GM23338 (cell line): Measurements from ENCODE around the gene ASPSCR1. TPM values are rescaled to one million over a fixed set of nuclear protein-coding genes. Genes with fewer than 3 reads are reported as not detected.

Source experiments
- ATAC-seq: fragments of 200-7000 bp; cut with Tn5 transposase; 3 replicates; pipeline ENCODE4 v1.9.1; 2020
- DNase-seq: peaks from one replicate; pipeline ENCODE4 v3.0.0-alpha.2; 2015; ENCODE audit warnings: low spot score
- H2AFZ ChIP-seq: fragments of 200-600 bp; sonication (generic); 2 replicates; pipeline ENCODE4 v1.8.0; 2016; ENCODE audit warnings: antibody characterized with exemption, mild to moderate bottlenecking, moderate library complexity
- H3F3A ChIP-seq: fragments of 200-600 bp; sonication (generic); replicated peaks from 2 replicates; pipeline ENCODE4 v1.8.0; 2017; ENCODE audit warnings: antibody characterized with exemption, mixed run types, low read depth
- H3K27ac ChIP-seq: fragments of 200-600 bp; sonication (generic); 2 replicates; pipeline ENCODE4 v1.6.1; 2016; ENCODE audit warnings: low read depth
- H3K27me3 ChIP-seq: fragments of 200-600 bp; sonication (generic); 2 replicates; pipeline ENCODE4 v1.8.0; 2016; ENCODE audit warnings: mild to moderate bottlenecking, mixed run types, moderate library complexity; ENCODE audit not compliant: insufficient read depth
- H3K36me3 ChIP-seq: fragments of 200-600 bp; sonication (generic); 2 replicates; pipeline ENCODE4 v1.8.0; 2016; ENCODE audit warnings: mild to moderate bottlenecking; ENCODE audit not compliant: insufficient read depth
- H3K4me1 ChIP-seq: fragments of 200-600 bp; sonication (generic); 2 replicates; pipeline ENCODE4 v1.8.0; 2016; ENCODE audit warnings: mild to moderate bottlenecking, moderate library complexity; ENCODE audit not compliant: insufficient read depth
- H3K4me2 ChIP-seq: fragments of 200-600 bp; sonication (generic); 2 replicates; pipeline ENCODE4 v1.7.1; 2017; ENCODE audit warnings: mixed run types
- H3K4me3 ChIP-seq: fragments of 200-600 bp; sonication (generic); 2 replicates; pipeline ENCODE4 v1.6.1; 2016; ENCODE audit warnings: mixed run types
- H3K79me2 ChIP-seq: fragments of 200-600 bp; sonication (generic); replicated peaks from 2 replicates; pipeline ENCODE4 v1.8.0; 2017; ENCODE audit warnings: mild to moderate bottlenecking; ENCODE audit not compliant: insufficient read depth
- H3K9me2 ChIP-seq: fragments of 200-600 bp; sonication (generic); 2 replicates; pipeline ENCODE4 v1.8.0; 2017; ENCODE audit not compliant: insufficient read depth
- H4K20me1 ChIP-seq: fragments of 200-600 bp; sonication (generic); replicated peaks from 2 replicates; pipeline ENCODE4 v1.8.0; 2017; ENCODE audit warnings: mild to moderate bottlenecking; ENCODE audit not compliant: insufficient read depth
- H3K27ac Mint-ChIP-seq: 2 replicates; pipeline ENCODE4 v1.8.0; 2020; ENCODE audit warnings: inconsistent platforms, mild to moderate bottlenecking, moderate library complexity, mixed read lengths
- H3K27me3 Mint-ChIP-seq: 3 replicates; pipeline ENCODE4 v1.8.0; 2022; ENCODE audit warnings: low read depth, mild to moderate bottlenecking, moderate library complexity, mixed read lengths, inconsistent platforms; ENCODE audit not compliant: insufficient read depth, poor library complexity
- H3K36me3 Mint-ChIP-seq: 3 replicates; pipeline ENCODE4 v1.8.0; 2021; ENCODE audit warnings: low read depth, mild to moderate bottlenecking, inconsistent platforms, moderate library complexity, mixed read lengths
- H3K4me1 Mint-ChIP-seq: 3 replicates; pipeline ENCODE4 v1.8.0; 2020; ENCODE audit warnings: mild to moderate bottlenecking, inconsistent platforms, mixed read lengths
- H3K4me3 Mint-ChIP-seq: 3 replicates; pipeline ENCODE4 v1.8.0; 2021; ENCODE audit warnings: moderate library complexity, mild to moderate bottlenecking, inconsistent platforms, mixed read lengths
- H3K9me3 Mint-ChIP-seq: 3 replicates; pipeline ENCODE4 v1.8.0; 2020; ENCODE audit warnings: moderate library complexity, mild to moderate bottlenecking, inconsistent platforms, mixed read lengths
- CREB1 ChIP-seq: fragments of 250-450 bp; sonication (Bioruptor Pico); IDR thresholded peaks from 2 replicates; pipeline ENCODE4 v1.5.0; 2020; ENCODE audit warnings: low read depth, mild to moderate bottlenecking, moderate library complexity
- CTCF ChIP-seq, 2 experiments: fragments of 200-600 bp in 1 of 2; sonication (generic) in 1 of 2; conservative IDR thresholded peaks; 2 replicates each; pipeline versions ENCODE4 v1.5.1 to v1.6.1; 2016 to 2017; ENCODE audit warnings: antibody characterized with exemption in 2 of 2, low read depth in 2 of 2, mild to moderate bottlenecking in 2 of 2, moderate library complexity in 1 of 2
- ETS1 ChIP-seq: IDR thresholded peaks from 2 replicates; pipeline ENCODE4 v1.6.1; 2016; ENCODE audit warnings: antibody characterized with exemption
- EZH2phosphoT487 ChIP-seq: fragments of 200-600 bp; sonication (generic); IDR thresholded peaks from one replicate; pipeline ENCODE4 v1.8.1; 2018; ENCODE audit warnings: antibody characterized with exemption; ENCODE audit not compliant: unreplicated experiment
- JUNB ChIP-seq: IDR thresholded peaks from one replicate; pipeline ENCODE4 v1.6.1; 2016; ENCODE audit warnings: antibody characterized with exemption; ENCODE audit not compliant: unreplicated experiment
- NANOG ChIP-seq: IDR thresholded peaks from 2 replicates; pipeline ENCODE4 v1.6.1; 2016; ENCODE audit warnings: antibody characterized with exemption, borderline replicate concordance
- POLR2AphosphoS5 ChIP-seq: IDR thresholded peaks from 2 replicates; pipeline ENCODE4 v1.6.1; 2016; ENCODE audit warnings: antibody characterized with exemption, low read depth
- STAT1 ChIP-seq: IDR thresholded peaks from one replicate; pipeline ENCODE4 v1.6.1; 2016; ENCODE audit warnings: antibody characterized with exemption; ENCODE audit not compliant: unreplicated experiment
- ZNF331 ChIP-seq: fragments of 250-450 bp; sonication (Bioruptor Pico); IDR thresholded peaks from 2 replicates; pipeline ENCODE4 v1.5.0; 2020; ENCODE audit warnings: low read depth, mild to moderate bottlenecking, moderate library complexity
- polyA plus RNA-seq: library from polyadenylated mRNA; unstranded; fragments of >200 nt; fragmentation: Nextera tagmentation; extraction: Ambion mirVana; gene quantifications from 2 replicates; pipeline ENCODE4 v1.2.1, GENCODE V29; 2016
- total RNA-seq: library from RNA; depleted of rRNA; stranded (reverse); fragments of >200 nt; shearing (Covaris generic); gene quantifications from 2 replicates; pipeline ENCODE4 v1.2.3, GENCODE V29; 2014
- TF ChIP-seq, protein P1 (sequence below): IDR thresholded peaks from one replicate; pipeline ENCODE4 v1.6.1; 2018; ENCODE audit warnings: antibody characterized with exemption; ENCODE audit not compliant: unreplicated experiment

The ASPSCR1 gene
- total and polyA plus RNA-seq, 2 experiments from 2014 or later = 44.2 to 46.9 TPM

DNA sequence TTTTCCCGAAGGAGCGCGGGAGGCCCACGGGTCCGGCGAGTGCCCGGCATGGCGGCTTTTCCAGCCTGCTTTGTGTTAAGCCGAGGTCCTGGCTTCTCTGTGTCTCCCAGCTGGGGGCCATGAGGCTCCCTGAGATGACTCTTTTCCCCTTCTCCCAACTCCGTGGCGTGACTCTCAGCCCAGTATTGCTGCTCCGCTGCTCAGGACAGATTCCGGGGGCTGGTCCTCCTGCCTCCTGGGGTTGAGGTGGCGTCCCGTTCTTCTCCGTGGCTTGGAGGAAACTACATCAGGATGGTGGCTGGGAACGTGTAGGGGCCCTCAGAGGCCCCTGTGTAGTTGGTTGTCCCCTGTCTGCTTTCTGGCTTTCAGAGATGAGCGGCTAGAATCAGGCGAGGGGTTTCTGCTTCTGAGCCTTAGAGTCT, 75.2 kb downstream of the ASPSCR1 start:
- H3K4me2 ChIP-seq = peak overlapping the region; percentile 89
- Mint-ChIP-seq H3K9me3 (no peaks in the 10 kb centered on the region), H3K27me3 (peaks cover 11% of the 10 kb centered on the region), H3K27ac (no peak overlapping the region), H3K4me3 (peak overlapping the region; percentile 86), H3K36me3 (peaks cover 19% of the 10 kb centered on the region; the same call in 2 of the 3 replicates), H3K4me1 (no peaks in the 10 kb centered on the region; the same call in 2 of the 3 replicates)
- H3F3A ChIP-seq = 0 out of 2 replicates have a peak, but pooled peaks cover 6% of the 10 kb centered on the region
- TF ChIP-seq CTCF (conservative IDR thresholded peaks at IDR 0.05; ENCODE audit: low read depth in 2 of 2) = no peak
- no peak for TF ChIP-seq JUNB
- TF ChIP-seq CREB1 = no peak
- TF ChIP-seq NANOG = no peak
- peaks cover 4% of the 10 kb centered on the region; the same call in 1 of the 2 replicates for H3K36me3 ChIP-seq
- no peak overlapping the region for H3K27ac ChIP-seq
- ATAC-seq (no peak), DNase-seq (no peak)
- no peaks in the 10 kb centered on the region for H3K4me1 ChIP-seq
- H3K79me2 ChIP-seq = peaks cover 9% of the 10 kb centered on the region; the same call in 1 of the 2 replicates
- H3K9me2 ChIP-seq = no peaks in the 10 kb centered on the region
- no peaks in the 10 kb centered on the region for H3K27me3 ChIP-seq
- H4K20me1 ChIP-seq = peaks cover 8% of the 10 kb centered on the region; the same call in 1 of the 2 replicates
- no peak overlapping the region for H2AFZ ChIP-seq
- peak overlapping the region; percentile 89 for H3K4me3 ChIP-seq

DNA sequence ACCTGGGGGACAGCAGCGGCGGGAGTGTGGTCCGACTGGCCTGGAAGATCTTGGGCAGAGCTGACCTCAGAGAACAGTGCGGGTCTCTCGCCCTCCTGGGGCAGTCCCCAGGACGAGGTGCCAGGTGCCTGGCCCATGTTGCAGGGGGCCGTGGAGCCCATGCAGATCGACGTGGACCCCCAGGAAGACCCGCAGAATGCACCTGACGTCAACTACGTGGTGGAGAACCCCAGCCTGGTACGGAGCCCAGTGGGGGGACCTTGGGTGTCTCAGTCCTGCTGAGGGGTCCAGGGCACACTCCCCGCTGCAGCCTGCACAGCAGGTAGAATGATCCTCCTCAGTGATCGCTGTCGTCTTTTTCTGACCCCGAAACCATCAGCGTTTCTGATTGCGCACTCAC, 75.7 kb downstream of the ASPSCR1 start:
- ATAC-seq (no peak), DNase-seq (no peak)
- Mint-ChIP-seq H3K27ac (no peak overlapping the region), H3K9me3 (no peaks in the 10 kb centered on the region), H3K4me1 (no peaks in the 10 kb centered on the region; the same call in 2 of the 3 replicates), H3K4me3 (peak overlapping the region; percentile 86), H3K27me3 (peaks cover 14% of the 10 kb centered on the region), H3K36me3 (peaks cover 21% of the 10 kb centered on the region)
- H3K4me1 ChIP-seq = no peaks in the 10 kb centered on the region
- no peaks in the 10 kb centered on the region for H3K27me3 ChIP-seq
- no peak overlapping the region for H3K27ac ChIP-seq
- peak overlapping the region; percentile 89 for H3K4me2 ChIP-seq
- H3K9me2 ChIP-seq = no peaks in the 10 kb centered on the region
- peaks cover 4% of the 10 kb centered on the region; the same call in 1 of the 2 replicates for H3K36me3 ChIP-seq
- H2AFZ ChIP-seq = no peak overlapping the region
- H3K79me2 ChIP-seq = peaks cover 9% of the 10 kb centered on the region; the same call in 1 of the 2 replicates
- H4K20me1 ChIP-seq = peaks cover 8% of the 10 kb centered on the region; the same call in 1 of the 2 replicates
- H3K4me3 ChIP-seq = peak overlapping the region; percentile 89
- 0 out of 2 replicates have a peak, but pooled peaks cover 6% of the 10 kb centered on the region for H3F3A ChIP-seq
- TF ChIP-seq, protein P1, sequence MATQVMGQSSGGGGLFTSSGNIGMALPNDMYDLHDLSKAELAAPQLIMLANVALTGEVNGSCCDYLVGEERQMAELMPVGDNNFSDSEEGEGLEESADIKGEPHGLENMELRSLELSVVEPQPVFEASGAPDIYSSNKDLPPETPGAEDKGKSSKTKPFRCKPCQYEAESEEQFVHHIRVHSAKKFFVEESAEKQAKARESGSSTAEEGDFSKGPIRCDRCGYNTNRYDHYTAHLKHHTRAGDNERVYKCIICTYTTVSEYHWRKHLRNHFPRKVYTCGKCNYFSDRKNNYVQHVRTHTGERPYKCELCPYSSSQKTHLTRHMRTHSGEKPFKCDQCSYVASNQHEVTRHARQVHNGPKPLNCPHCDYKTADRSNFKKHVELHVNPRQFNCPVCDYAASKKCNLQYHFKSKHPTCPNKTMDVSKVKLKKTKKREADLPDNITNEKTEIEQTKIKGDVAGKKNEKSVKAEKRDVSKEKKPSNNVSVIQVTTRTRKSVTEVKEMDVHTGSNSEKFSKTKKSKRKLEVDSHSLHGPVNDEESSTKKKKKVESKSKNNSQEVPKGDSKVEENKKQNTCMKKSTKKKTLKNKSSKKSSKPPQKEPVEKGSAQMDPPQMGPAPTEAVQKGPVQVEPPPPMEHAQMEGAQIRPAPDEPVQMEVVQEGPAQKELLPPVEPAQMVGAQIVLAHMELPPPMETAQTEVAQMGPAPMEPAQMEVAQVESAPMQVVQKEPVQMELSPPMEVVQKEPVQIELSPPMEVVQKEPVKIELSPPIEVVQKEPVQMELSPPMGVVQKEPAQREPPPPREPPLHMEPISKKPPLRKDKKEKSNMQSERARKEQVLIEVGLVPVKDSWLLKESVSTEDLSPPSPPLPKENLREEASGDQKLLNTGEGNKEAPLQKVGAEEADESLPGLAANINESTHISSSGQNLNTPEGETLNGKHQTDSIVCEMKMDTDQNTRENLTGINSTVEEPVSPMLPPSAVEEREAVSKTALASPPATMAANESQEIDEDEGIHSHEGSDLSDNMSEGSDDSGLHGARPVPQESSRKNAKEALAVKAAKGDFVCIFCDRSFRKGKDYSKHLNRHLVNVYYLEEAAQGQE = no peak
- TF ChIP-seq EZH2phosphoT487 (no peak), CREB1 (no peak), ETS1 (no peak), POLR2AphosphoS5 (no peak), ZNF331 (CRISPR knock-in tag) (no peak), STAT1 (no peak)
